ENCODE results near the gene LEKR1.

LEKR1 gene

GRCh38 chr3:156985711-156986110 is 159.6 kb downstream of the LEKR1 start:
- DNase-seq = no peak

- no peak for DNase-seq
Observed at GRCh38 chr3:156987946-156988345, 161.8 kb downstream of the LEKR1 start.

- DNase-seq = no peak
Observed at GRCh38 chr3:156997351-156997750, 171.2 kb downstream of the LEKR1 start.

- DNase-seq = no peak
Observed at GRCh38 chr3:157001221-157001957, 175.2 kb downstream of the LEKR1 start.

- DNase-seq = no peak
Observed at GRCh38 chr3:157021679-157022078, 195.5 kb downstream of the LEKR1 start.

GRCh38 chr3:157023226-157023625 is 197.1 kb downstream of the LEKR1 start:
- DNase-seq = no peak

GRCh38 chr3:157026091-157026490 is 199.9 kb downstream of the LEKR1 start:
- no peak for DNase-seq

- DNase-seq = no peak
Observed at GRCh38 chr3:157027861-157028745, 201.9 kb downstream of the LEKR1 start.

GRCh38 chr3:157029365-157029790 is 203.2 kb downstream of the LEKR1 start:
- DNase-seq = no peak

GRCh38 chr3:157030712-157031111 is 204.6 kb downstream of the LEKR1 start:
- DNase-seq = no peak

GRCh38 chr3:157033001-157033400 is 206.8 kb downstream of the LEKR1 start:
- DNase-seq = no peak

- DNase-seq = no peak
Observed at GRCh38 chr3:157040456-157040855, 214.3 kb downstream of the LEKR1 start.

GRCh38 chr3:157042226-157042625 is 216.1 kb downstream of the LEKR1 start:
- DNase-seq = peak in 1 of 14 donors; percentile 7

GRCh38 chr3:157043771-157044170 is 217.6 kb downstream of the LEKR1 start:
- no peak for DNase-seq

GRCh38 chr3:157045238-157045850 is 219.2 kb downstream of the LEKR1 start:
- DNase-seq = no peak

GRCh38 chr3:157046520-157046919 is 220.4 kb downstream of the LEKR1 start:
- no peak for DNase-seq

- DNase-seq = no peak
Observed at GRCh38 chr3:157051055-157051454, 224.9 kb downstream of the LEKR1 start.

GRCh38 chr3:157051591-157051990 is 225.4 kb downstream of the LEKR1 start:
- no peak for DNase-seq

- no peak for DNase-seq
Observed at GRCh38 chr3:157056035-157056434, 229.9 kb downstream of the LEKR1 start.

GRCh38 chr3:157058392-157059071 is 232.4 kb downstream of the LEKR1 start:
- no peak for DNase-seq

GRCh38 chr3:157059181-157059580 is 233.0 kb downstream of the LEKR1 start:
- no peak for DNase-seq

- DNase-seq = no peak
Observed at GRCh38 chr3:157059661-157060060, 233.5 kb downstream of the LEKR1 start.

GRCh38 chr3:157061265-157061664 is 235.1 kb downstream of the LEKR1 start:
- no peak for DNase-seq
